Erythroblast (primary cell): ENCODE measurements around the gene P3H2.

ENCODE experiments used
- GATA1 ChIP-seq: IDR thresholded peaks from 2 replicates; pipeline ENCODE4 v1.6.1; 2011; ENCODE audit warnings: low read depth, mild to moderate bottlenecking, control low read depth, low read length, moderate library complexity
- POLR2A ChIP-seq: IDR thresholded peaks from 2 replicates; pipeline ENCODE4 v1.6.1; 2011; ENCODE audit warnings: mild to moderate bottlenecking, low read length

DNA sequence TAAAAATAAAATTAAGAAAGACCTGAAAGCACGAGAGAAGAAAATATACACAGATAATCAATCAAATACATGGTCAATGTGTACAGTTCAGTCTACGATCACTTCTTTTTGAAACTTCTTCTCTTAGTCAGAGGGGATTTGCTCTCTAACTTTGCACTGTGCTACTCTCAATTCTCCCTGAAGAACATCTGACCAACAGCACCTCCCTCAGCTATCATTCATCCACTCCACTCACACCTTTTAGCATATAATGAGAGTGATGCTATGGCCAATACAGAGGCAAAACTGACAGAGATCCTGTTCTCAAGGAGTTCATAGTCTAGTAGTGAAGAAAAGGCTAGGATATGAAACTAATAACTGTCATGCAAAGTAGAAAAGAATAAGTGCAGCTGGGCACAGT, 45.9 kb downstream of the P3H2 start:
- TF ChIP-seq POLR2A (no peak), GATA1 (no peak)
